WTC11 (cell line): ENCODE results near the gene GNAT3. TPM values are rescaled to one million over a fixed set of nuclear protein-coding genes. Genes with fewer than 3 reads are reported as not detected.

Experiments used
- ZNF425 ChIP-seq: fragments of 250-450 bp; sonication (Bioruptor Pico); conservative IDR thresholded peaks from 2 replicates; pipeline ENCODE4 v1.9.0; 2021; ENCODE audit warnings: mild to moderate bottlenecking
- ZNF671 ChIP-seq: fragments of 250-450 bp; sonication (Bioruptor Pico); IDR thresholded peaks from 2 replicates; pipeline ENCODE4 v1.8.0; 2021; ENCODE audit warnings: mild to moderate bottlenecking
- total RNA-seq: library from RNA; stranded (reverse); gene quantifications from 3 replicates; pipeline ENCODE4 v1.2.3, GENCODE V29; 2021
- TF ChIP-seq, protein P1 (sequence below): sonication (generic); formaldehyde crosslinking; IDR thresholded peaks from 2 replicates; pipeline ENCODE4 v1.8.1; 2023; ENCODE audit warnings: mild to moderate bottlenecking, missing genetic modification reagents, moderate library complexity

The GNAT3 gene
- total RNA-seq, 1 experiment from 2014 or later, result not detected

DNA sequence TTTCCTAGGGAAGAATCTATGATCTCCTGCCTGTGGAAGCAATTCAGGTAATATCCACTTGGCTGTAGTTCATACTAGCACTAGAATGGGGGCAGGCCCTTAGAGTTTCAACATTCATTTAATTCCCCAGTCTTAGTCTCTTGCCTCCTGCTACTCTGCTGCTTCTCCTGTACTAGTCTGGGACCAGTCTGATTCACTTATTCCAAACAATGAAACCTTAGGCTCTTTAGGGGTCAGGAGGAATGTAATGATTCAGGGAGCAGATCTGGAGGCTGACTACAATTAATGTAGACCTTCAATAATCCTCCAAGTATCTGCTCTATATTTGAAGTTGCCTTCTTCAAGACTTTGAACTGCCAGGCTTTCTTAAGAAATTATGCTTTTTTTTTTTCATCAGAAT lies 101.8 kb downstream of the GNAT3 start (continued):
- no peak for TF ChIP-seq ZNF671 (CRISPR knock-in tag)
- TF ChIP-seq, protein P1, sequence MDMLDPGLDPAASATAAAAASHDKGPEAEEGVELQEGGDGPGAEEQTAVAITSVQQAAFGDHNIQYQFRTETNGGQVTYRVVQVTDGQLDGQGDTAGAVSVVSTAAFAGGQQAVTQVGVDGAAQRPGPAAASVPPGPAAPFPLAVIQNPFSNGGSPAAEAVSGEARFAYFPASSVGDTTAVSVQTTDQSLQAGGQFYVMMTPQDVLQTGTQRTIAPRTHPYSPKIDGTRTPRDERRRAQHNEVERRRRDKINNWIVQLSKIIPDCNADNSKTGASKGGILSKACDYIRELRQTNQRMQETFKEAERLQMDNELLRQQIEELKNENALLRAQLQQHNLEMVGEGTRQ, result no peak
- TF ChIP-seq ZNF425 (CRISPR knock-in tag), result no peak

Other genes starting within 250 kb of the GNAT3 start
- gene CD36, start 126.6 kb upstream of the GNAT3 start, total RNA-seq, result 0.25 to 1.4 TPM (median 0.34 TPM) in 3 replicates